IPS DF 4.7 (cell line): ENCODE data around the gene DDX55.
"Not testable (repeated sequence)": the region's sequence is repeated elsewhere in the genome, so short reads cannot be mapped to it uniquely, and the experiment has no call there.

Experiments
- DNase-seq: peaks from one replicate; pipeline ENCODE4 v3.0.0-alpha.2; 2013; ENCODE audit warnings: low spot score; ENCODE audit errors: extremely low read depth

DDX55 gene

GRCh38 chr12:123601602-123602489 lies at the start of gene DDX55:
Gene DDX55 (plus strand): TSS chr12:123602099. CDS start chr12:123602149, 50 bp downstream.
- DNase-seq: no peak

- not testable (repeated sequence) for DNase-seq
These were observed 47.8 kb upstream of the DDX55 start for GRCh38 chr12:123554136-123554535.

GRCh38 chr12:123554843-123555242 lies 47.1 kb upstream of the DDX55 start:
- not testable (repeated sequence) for DNase-seq

GRCh38 chr12:123558487-123558886 lies 43.4 kb upstream of the DDX55 start:
- DNase-seq: not testable (repeated sequence)

GRCh38 chr12:123559468-123559867 lies 42.4 kb upstream of the DDX55 start:
- DNase-seq: no peak

- no peak for DNase-seq
These were observed 30.5 kb upstream of the DDX55 start for GRCh38 chr12:123571343-123571813.

- DNase-seq: no peak
These were observed 29.5 kb upstream of the DDX55 start for GRCh38 chr12:123572391-123572790.

GRCh38 chr12:123573870-123574269 lies 28.0 kb upstream of the DDX55 start:
- DNase-seq: no peak

- no peak for DNase-seq
These were observed 25.3 kb upstream of the DDX55 start for GRCh38 chr12:123576611-123577010.

GRCh38 chr12:123578243-123578642 lies 23.7 kb upstream of the DDX55 start:
- DNase-seq: no peak

- not testable (repeated sequence) for DNase-seq
These were observed 23.1 kb upstream of the DDX55 start for GRCh38 chr12:123578829-123579228.

GRCh38 chr12:123580772-123581171 lies 21.1 kb upstream of the DDX55 start:
- no peak for DNase-seq

- DNase-seq: no peak
These were observed 10.0 kb upstream of the DDX55 start for GRCh38 chr12:123591702-123592481.

GRCh38 chr12:123595729-123596128 lies 6.2 kb upstream of the DDX55 start:
- DNase-seq: no peak

GRCh38 chr12:123597100-123597499 lies 4.8 kb upstream of the DDX55 start:
- DNase-seq: no peak

- no peak for DNase-seq
These were observed 3.4 kb upstream of the DDX55 start for GRCh38 chr12:123598522-123598921.

- DNase-seq: no peak
These were observed 2.6 kb upstream of the DDX55 start for GRCh38 chr12:123599310-123599709.

GRCh38 chr12:123599721-123600120 lies 2.2 kb upstream of the DDX55 start:
- no peak for DNase-seq

GRCh38 chr12:123602651-123603195 lies 824 bp downstream of the DDX55 start:
- DNase-seq: no peak

- DNase-seq: not testable (repeated sequence)
These were observed 1.6 kb downstream of the DDX55 start for GRCh38 chr12:123603495-123603894.

GRCh38 chr12:123607756-123608155 lies 5.9 kb downstream of the DDX55 start:
- DNase-seq: no peak

- DNase-seq: no peak
These were observed 6.3 kb downstream of the DDX55 start for GRCh38 chr12:123608182-123608581.
